HepG2 (cell line): ENCODE results near the gene STBD1. TPM values are rescaled to one million over a fixed set of nuclear protein-coding genes. Genes with fewer than 3 reads are reported as not detected.

Source experiments
- ATAC-seq: fragments of 200-7000 bp; cut with Tn5 transposase; 3 replicates; pipeline ENCODE4 v1.9.1; 2020; ENCODE audit warnings: mild to moderate bottlenecking, moderate library complexity
- BruUV-seq: library from RNA; stranded (reverse); fragments of 400-500 nt; replicated peaks from 2 replicates; lab custom pipeline; 2021; lab: Mats Ljungman, UMichigan
- CTCF ChIA-PET: fragments of 300-600 bp; formaldehyde crosslinking; extraction: SDS; loops from one replicate; lab custom pipeline; 2021; ENCODE audit warnings: low total read pairs, inconsistent platforms, low intra/inter-chr PET ratio; lab: Yijun Ruan, JAX
- POLR2A ChIA-PET: fragments of 350-600 bp; sonication (Branson Sonifier 250); formaldehyde crosslinking; loops from one replicate; lab custom pipeline; 2020; ENCODE audit warnings: antibody characterized with exemption, inconsistent platforms; lab: Yijun Ruan, JAX
- DNase-seq: peaks from one replicate; pipeline ENCODE4 v3.0.0-alpha.2; 2015; ENCODE audit warnings: low spot score
- FAIRE-seq: peaks from 3 replicates; lab custom pipeline; 2011; peaks lifted over from hg19 to GRCh38; lab: Jason Lieb, UNC
- H2AFZ ChIP-seq: one replicate; pipeline ENCODE4 v1.6.1; 2011; ENCODE audit warnings: low read length, inconsistent platforms
- H3K27ac ChIP-seq: fragments of 300-600 bp; 3 replicates; pipeline ENCODE4 v1.8.0; 2011; ENCODE audit warnings: mixed run types, mild to moderate bottlenecking, mixed read lengths, low read length, inconsistent platforms; ENCODE audit not compliant: insufficient read depth; ENCODE audit errors: extremely low read length
- H3K27me3 ChIP-seq, 2 experiments: fragments of 200-600 bp in 1 of 2; 2 replicates in 1 of 2; 3 replicates in 1 of 2; pipeline versions ENCODE4 v1.6.0 to v1.8.0; 2011; ENCODE audit warnings: low read length in 2 of 2, mild to moderate bottlenecking in 2 of 2, moderate library complexity in 2 of 2, inconsistent platforms in 1 of 2; ENCODE audit not compliant: insufficient read depth in 2 of 2, control insufficient read depth in 1 of 2
- H3K36me3 ChIP-seq, 2 experiments: fragments of 200-600 bp in 1 of 2; replicated peaks in 1 of 2; 2 replicates in 1 of 2; 3 replicates in 1 of 2; pipeline versions ENCODE4 v1.5.1 to v1.8.0; 2011; ENCODE audit warnings: low read length in 2 of 2, inconsistent platforms in 1 of 2; ENCODE audit not compliant: insufficient read depth in 2 of 2, control insufficient read depth in 1 of 2
- H3K4me1 ChIP-seq: 2 replicates; pipeline ENCODE4 v1.5.1; 2012; ENCODE audit warnings: low read length, inconsistent platforms; ENCODE audit not compliant: insufficient read depth
- H3K4me2 ChIP-seq: 2 replicates; pipeline ENCODE4 v1.6.0; 2011; ENCODE audit warnings: low read depth, low read length, inconsistent platforms
- H3K4me3 ChIP-seq, 3 experiments: fragments of 200-600 bp in 1 of 3; sonication (generic), shearing (Covaris generic) in 1 of 3; replicated peaks in 1 of 3; 2 replicates each; pipeline ENCODE4 v1.5.1; 2011 to 2016; ENCODE audit warnings: low read length in 3 of 3, inconsistent platforms in 2 of 3, low read depth in 2 of 3, mild to moderate bottlenecking in 2 of 3, control low read depth in 1 of 3, mixed read lengths in 1 of 3; ENCODE audit not compliant: insufficient read depth in 1 of 3
- H3K79me2 ChIP-seq: one replicate; pipeline ENCODE4 v1.6.1; 2011; ENCODE audit warnings: low read length, inconsistent platforms; ENCODE audit not compliant: insufficient read depth
- H3K9ac ChIP-seq: 2 replicates; pipeline ENCODE4 v1.6.0; 2011; ENCODE audit warnings: mild to moderate bottlenecking, low read depth, low read length, inconsistent platforms; ENCODE audit not compliant: insufficient read depth
- H3K9me3 ChIP-seq: 2 replicates; pipeline ENCODE4 v1.5.1; 2012; ENCODE audit warnings: mild to moderate bottlenecking, low read length
- H4K20me1 ChIP-seq: 2 replicates; pipeline ENCODE4 v1.6.0; 2011; ENCODE audit warnings: inconsistent platforms, mild to moderate bottlenecking, low read length, moderate library complexity; ENCODE audit not compliant: insufficient read depth
- FIP1L1 ChIP-seq: fragments of 200-400 bp; formaldehyde crosslinking; IDR thresholded peaks from 2 replicates; pipeline ENCODE4 v1.6.1; 2018; ENCODE audit warnings: low read depth, mild to moderate bottlenecking, low read length, moderate library complexity, borderline replicate concordance; ENCODE audit not compliant: insufficient read depth
- GTF2F1 ChIP-seq: fragments of 150-350 bp; IDR thresholded peaks from 2 replicates; pipeline ENCODE4 v1.6.1; 2014; ENCODE audit warnings: low read length
- HINFP ChIP-seq: sonication (generic); formaldehyde crosslinking; IDR thresholded peaks from 2 replicates; pipeline ENCODE4 v1.4.0; 2020; ENCODE audit warnings: low read depth, mild to moderate bottlenecking, missing genetic modification reagents
- HNF4A ChIP-seq: sonication (generic); formaldehyde crosslinking; IDR thresholded peaks from 2 replicates; pipeline ENCODE4 v1.4.0; 2020; ENCODE audit warnings: missing genetic modification reagents
- HOXA9 ChIP-seq: sonication (generic); formaldehyde crosslinking; IDR thresholded peaks from 2 replicates; pipeline ENCODE4 v1.8.1; 2022; ENCODE audit warnings: missing genetic modification reagents, mild to moderate bottlenecking, moderate library complexity, borderline replicate concordance
- ISL2 ChIP-seq: sonication (generic); formaldehyde crosslinking; IDR thresholded peaks from 2 replicates; pipeline ENCODE4 v1.5.0; 2020; ENCODE audit warnings: missing genetic modification reagents
- KAT7 ChIP-seq: IDR thresholded peaks from 2 replicates; pipeline ENCODE4 v1.6.1; 2018; ENCODE audit warnings: borderline replicate concordance, missing compliant biosample characterization
- MIER2 ChIP-seq: IDR thresholded peaks from 2 replicates; pipeline ENCODE4 v1.6.1; 2016; ENCODE audit warnings: missing biosample characterization, missing genetic modification reagents
- NFE2 ChIP-seq: sonication (generic); formaldehyde crosslinking; IDR thresholded peaks from 2 replicates; pipeline ENCODE4 v1.4.0; 2020; ENCODE audit warnings: missing genetic modification reagents
- PPARG ChIP-seq: conservative IDR thresholded peaks from 2 replicates; pipeline ENCODE4 v1.6.1; 2016; ENCODE audit warnings: missing biosample characterization, missing genetic modification reagents
- SIX4 ChIP-seq: sonication (generic); formaldehyde crosslinking; IDR thresholded peaks from 2 replicates; pipeline ENCODE4 v1.4.0; 2020; ENCODE audit warnings: missing genetic modification reagents
- SP4 ChIP-seq: sonication (generic); formaldehyde crosslinking; IDR thresholded peaks from 2 replicates; pipeline ENCODE4 v1.8.1; 2023; ENCODE audit warnings: mild to moderate bottlenecking, missing genetic modification reagents
- ZBTB8A ChIP-seq: sonication (generic); formaldehyde crosslinking; IDR thresholded peaks from 2 replicates; pipeline ENCODE4 v1.4.0; 2020; ENCODE audit warnings: mild to moderate bottlenecking, low read depth, missing genetic modification reagents, borderline replicate concordance
- ZNF232 ChIP-seq: sonication (generic); formaldehyde crosslinking; IDR thresholded peaks from 2 replicates; pipeline ENCODE4 v1.4.0; 2020; ENCODE audit warnings: missing genetic modification reagents, borderline replicate concordance
- ZNF337 ChIP-seq: sonication (generic); formaldehyde crosslinking; IDR thresholded peaks from 2 replicates; pipeline ENCODE4 v1.5.1; 2020; ENCODE audit warnings: missing genetic modification reagents, low read depth, mild to moderate bottlenecking, borderline replicate concordance
- ZNF460 ChIP-seq: sonication (generic); formaldehyde crosslinking; IDR thresholded peaks from 2 replicates; pipeline ENCODE4 v1.5.1; 2020; ENCODE audit warnings: missing genetic modification reagents, mild to moderate bottlenecking, borderline replicate concordance
- ZNF556 ChIP-seq: sonication (generic); formaldehyde crosslinking; IDR thresholded peaks from 2 replicates; pipeline ENCODE4 v1.4.0; 2020; ENCODE audit warnings: mild to moderate bottlenecking, missing genetic modification reagents, borderline replicate concordance
- ZNF598 ChIP-seq: sonication (generic); formaldehyde crosslinking; IDR thresholded peaks from 2 replicates; pipeline ENCODE4 v1.5.1; 2020; ENCODE audit warnings: mild to moderate bottlenecking, missing genetic modification reagents, borderline replicate concordance
- ZNF737 ChIP-seq: sonication (generic); formaldehyde crosslinking; IDR thresholded peaks from 2 replicates; pipeline ENCODE4 v1.5.0; 2020; ENCODE audit warnings: missing genetic modification reagents, mild to moderate bottlenecking, borderline replicate concordance
- ZNF788 ChIP-seq: sonication (generic); formaldehyde crosslinking; IDR thresholded peaks from 2 replicates; pipeline ENCODE4 v1.5.0; 2020; ENCODE audit warnings: mild to moderate bottlenecking, missing genetic modification reagents, borderline replicate concordance
- ZNF800 ChIP-seq: sonication (generic); formaldehyde crosslinking; IDR thresholded peaks from 2 replicates; pipeline ENCODE4 v1.4.0; 2020; ENCODE audit warnings: missing genetic modification reagents
- ZNF878 ChIP-seq: sonication (generic); formaldehyde crosslinking; IDR thresholded peaks from 2 replicates; pipeline ENCODE4 v1.8.1; 2023; ENCODE audit warnings: mild to moderate bottlenecking, missing genetic modification reagents, moderate library complexity
- WGBS: methylation state at CpG from one replicate; pipeline ENCODE4 v1.1.6; 2017; ENCODE audit warnings: low lambda C conversion rate; 5-methylcytosine and 5-hydroxymethylcytosine counted together
- in situ Hi-C: cut with HindIII; loops from 2 replicates; pipeline ENCODE4 v1.10.0; 2017; ENCODE audit warnings: low pct_unique_long_range_greater_than_20kb; ENCODE audit not compliant: extremely low pct_ligation_motif_present
- intact Hi-C: fragments of 100-400 bp; cut with micrococcal nuclease; formaldehyde crosslinking; loops from one replicate; pipeline ENCODE4 v1.10.0; 2022; ENCODE audit not compliant: unreplicated experiment
- polyA plus RNA-seq, 8 experiments: library from polyadenylated mRNA; depleted of rRNA in 3 of 8; stranded (reverse) in 7 of 8; unstranded in 1 of 8; fragments of >200 nt; fragmentation: Illumina TruSeq in 4 of 8; extraction: Trizol in 4 of 8; gene quantifications; 2 replicates each; pipeline versions ENCODE4 v1.2.1 to v1.2.3, GENCODE V29; 2011 to 2016; ENCODE audit warnings: low read depth in 4 of 8, missing spikeins in 1 of 8, mixed read lengths in 1 of 8; ENCODE audit not compliant: insufficient read depth in 1 of 8
- total RNA-seq, 5 experiments: library from RNA; depleted of rRNA; stranded (reverse); fragments of >200 nt; fragmentation: Illumina TruSeq; extraction: Trizol; gene quantifications; 2 replicates each; pipeline ENCODE4 v1.2.3, GENCODE V29; 2016; ENCODE audit warnings: low read depth in 1 of 5

Gene STBD1
- total and polyA plus RNA-seq, 2 of the 13 experiments (the other 11 are each of a cell fraction or from before 2014, with no cell fraction given): 2.8 to 4.3 TPM

- peak; percentile 87 for DNase-seq
- no peak overlapping the region for H3K9ac ChIP-seq
- in situ Hi-C loops: loop anchor here (10.0 kb wide), 1 partner anchor 134 kb away; no protein-coding TSS in a partner anchor
- peak overlapping the region in 1 of 3 experiments; percentile 79; a peak in 3 of 6 replicates for H3K4me3 ChIP-seq
- intact Hi-C loops: loop anchor here (2.0 kb wide), 1 partner anchor 58 kb away; the partner anchor contains the start of gene FAM47E
- H3K36me3 ChIP-seq: peaks cover 4 to 7% of the 10 kb centered on the region in 2 experiments; a peak in 3 of 5 replicates
- ChIA-PET POLR2A (interaction anchor here (1.8 kb wide), 1 partner anchor 48 kb away, joined by 6 read pairs; no protein-coding TSS in a partner anchor), CTCF (no interaction called here)
- H3K27ac ChIP-seq: peak overlapping the region; percentile 52
- H3K4me1 ChIP-seq: peaks cover 66% of the 10 kb centered on the region
- H3K27me3 ChIP-seq: no peaks in the 10 kb centered on the region; a peak in 1 of 5 replicates
- peaks cover 10% of the 10 kb centered on the region for H3K79me2 ChIP-seq
- H3K4me2 ChIP-seq: peak overlapping the region; percentile 86
- H2AFZ ChIP-seq: no peak overlapping the region
- no peaks in the 10 kb centered on the region for H4K20me1 ChIP-seq
- FAIRE-seq: peak; percentile 88
- ATAC-seq: peak; percentile 47
- BruUV-seq: no TSS peak
- WGBS: 0% methylated on average over 1 of the region's 6 CpGs
- no peaks in the 10 kb centered on the region for H3K9me3 ChIP-seq
- TF ChIP-seq ZNF556 (CRISPR knock-in tag) (no peak; the same call in 1 of the 2 replicates), ISL2 (no peak), ZBTB8A (CRISPR knock-in tag) (no peak), KAT7 (CRISPR knock-in tag) (no peak), ZNF337 (CRISPR knock-in tag) (0 out of 2 replicates have a peak, but pooled peaks have one; percentile 49), ZNF788 (no peak), FIP1L1 (no peak), ZNF737 (CRISPR knock-in tag) (no peak), NFE2 (CRISPR knock-in tag) (no peak), ZNF460 (CRISPR knock-in tag) (no peak), SIX4 (CRISPR knock-in tag) (no peak), HNF4A (peak; percentile 56), ZNF878 (no peak), PPARG (CRISPR knock-in tag) (peak; percentile 94), ZNF598 (CRISPR knock-in tag) (no peak), SP4 (CRISPR knock-in tag) (no peak), ZNF232 (CRISPR knock-in tag) (no peak), ZNF800 (CRISPR knock-in tag) (no peak), GTF2F1 (no peak), MIER2 (CRISPR knock-in tag) (0 out of 2 replicates have a peak, but pooled peaks have one; percentile 21), HOXA9 (CRISPR knock-in tag) (no peak), HINFP (no peak)
These were observed 2.0 kb downstream of the STBD1 start for GRCh38 chr4:76308548-76308947.
